ENCODE data around the gene CRIM1.

DNA sequence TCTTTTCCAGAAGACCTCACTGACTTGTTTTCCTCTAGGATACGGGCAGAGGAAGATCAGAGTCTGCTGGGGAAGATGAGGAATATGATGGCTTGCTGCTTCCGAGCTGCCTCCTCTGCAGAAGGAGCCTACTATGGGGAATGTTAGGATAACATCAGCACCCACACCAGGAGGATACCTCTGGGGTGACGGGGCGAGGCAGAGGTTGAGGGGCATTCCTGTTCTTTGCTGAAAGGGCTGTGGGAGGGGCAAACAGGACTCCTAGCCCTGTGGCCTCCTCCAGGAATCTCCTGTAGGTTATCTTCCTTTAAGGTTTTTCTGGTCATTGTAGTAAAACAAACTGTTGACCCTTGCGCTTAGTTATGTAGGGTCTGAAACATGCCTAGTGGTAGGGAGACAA, 102.5 kb downstream of the CRIM1 start:
- TF ChIP-seq, protein P1, sequence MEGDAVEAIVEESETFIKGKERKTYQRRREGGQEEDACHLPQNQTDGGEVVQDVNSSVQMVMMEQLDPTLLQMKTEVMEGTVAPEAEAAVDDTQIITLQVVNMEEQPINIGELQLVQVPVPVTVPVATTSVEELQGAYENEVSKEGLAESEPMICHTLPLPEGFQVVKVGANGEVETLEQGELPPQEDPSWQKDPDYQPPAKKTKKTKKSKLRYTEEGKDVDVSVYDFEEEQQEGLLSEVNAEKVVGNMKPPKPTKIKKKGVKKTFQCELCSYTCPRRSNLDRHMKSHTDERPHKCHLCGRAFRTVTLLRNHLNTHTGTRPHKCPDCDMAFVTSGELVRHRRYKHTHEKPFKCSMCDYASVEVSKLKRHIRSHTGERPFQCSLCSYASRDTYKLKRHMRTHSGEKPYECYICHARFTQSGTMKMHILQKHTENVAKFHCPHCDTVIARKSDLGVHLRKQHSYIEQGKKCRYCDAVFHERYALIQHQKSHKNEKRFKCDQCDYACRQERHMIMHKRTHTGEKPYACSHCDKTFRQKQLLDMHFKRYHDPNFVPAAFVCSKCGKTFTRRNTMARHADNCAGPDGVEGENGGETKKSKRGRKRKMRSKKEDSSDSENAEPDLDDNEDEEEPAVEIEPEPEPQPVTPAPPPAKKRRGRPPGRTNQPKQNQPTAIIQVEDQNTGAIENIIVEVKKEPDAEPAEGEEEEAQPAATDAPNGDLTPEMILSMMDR (conservative IDR thresholded peaks at IDR 0.05), result no peak
- TF ChIP-seq EZH2 (IDR thresholded peaks at IDR 0.05; ENCODE audit: low read depth), result no peak

Data from PC-9 (cell line).